H1 (cell line): ENCODE results near the gene NPY1R. TPM values are rescaled to one million over a fixed set of nuclear protein-coding genes. Genes with fewer than 3 reads are reported as not detected.

Source experiments
- CTCF ChIA-PET: fragments of 300-600 bp; sonication (Branson Sonifier 250); formaldehyde crosslinking; loops from one replicate; lab custom pipeline; 2021; ENCODE audit not compliant: partially characterized antibody; lab: Charles Lee
- POLR2A ChIA-PET: fragments of 300-600 bp; sonication (Branson Sonifier 250); formaldehyde crosslinking; loops from one replicate; lab custom pipeline; 2021; ENCODE audit warnings: inconsistent platforms; ENCODE audit not compliant: partially characterized antibody; lab: Charles Lee
- DNase-seq, 2 experiments: peaks; one replicate each; pipeline versions ENCODE4 v3.0.0 to v3.0.0-alpha.2; 2010 to 2022; ENCODE audit warnings: low spot score in 2 of 2, low read depth in 1 of 2, mixed read lengths in 1 of 2
- FAIRE-seq: peaks from 2 replicates; lab custom pipeline; 2011; peaks lifted over from hg19 to GRCh38; lab: Jason Lieb, UNC
- H2AFZ ChIP-seq: 2 replicates; pipeline ENCODE4 v1.8.1; 2012; ENCODE audit warnings: low read length, inconsistent platforms
- H2AK5ac ChIP-seq: 2 replicates; pipeline ENCODE4 v1.6.1; 2013; ENCODE audit warnings: low read depth, low read length
- H2BK120ac ChIP-seq: replicated peaks from 2 replicates; pipeline ENCODE3; 2013; ENCODE audit warnings: low read depth, low read length, inconsistent platforms
- H2BK12ac ChIP-seq: 2 replicates; pipeline ENCODE4 v1.6.1; 2013; ENCODE audit warnings: low read depth, low read length
- H2BK15ac ChIP-seq: 2 replicates; pipeline ENCODE4 v1.6.1; 2013; ENCODE audit warnings: low read length
- H2BK20ac ChIP-seq: 2 replicates; pipeline ENCODE4 v1.6.1; 2013; ENCODE audit warnings: low read length
- H2BK5ac ChIP-seq: 2 replicates; pipeline ENCODE4 v1.6.1; 2013; ENCODE audit warnings: low read depth, low read length
- H3K14ac ChIP-seq: 2 replicates; pipeline ENCODE4 v1.6.1; 2013; ENCODE audit warnings: inconsistent platforms; ENCODE audit not compliant: insufficient read length
- H3K18ac ChIP-seq: 2 replicates; pipeline ENCODE4 v1.6.1; 2013; ENCODE audit warnings: low read length; ENCODE audit errors: extremely low read depth
- H3K23ac ChIP-seq: 2 replicates; pipeline ENCODE4 v1.6.1; 2013; ENCODE audit warnings: inconsistent platforms; ENCODE audit not compliant: insufficient read length
- H3K23me2 ChIP-seq: 2 replicates; pipeline ENCODE4 v1.6.1; 2013; ENCODE audit warnings: low read depth, low read length
- H3K27ac ChIP-seq: 2 replicates; pipeline ENCODE4 v1.6.1; 2011; ENCODE audit warnings: low read depth, low read length, inconsistent platforms
- H3K27me3 ChIP-seq, 4 experiments: replicated peaks in 1 of 4; 1 replicate in 1 of 4; 2 replicates in 3 of 4; pipeline versions ENCODE4 v1.6.1 to v1.8.1; 2011 to 2013; ENCODE audit warnings: low read length in 3 of 4, mild to moderate bottlenecking in 3 of 4, inconsistent platforms in 2 of 4, mixed read lengths in 2 of 4, moderate library complexity in 1 of 4; ENCODE audit not compliant: control insufficient read depth in 3 of 4, insufficient read depth in 3 of 4; ENCODE audit errors: extremely low read depth in 1 of 4
- H3K36me3 ChIP-seq, 4 experiments: 2 replicates each; pipeline versions ENCODE4 v1.6.1 to v1.8.1; 2011 to 2013; ENCODE audit warnings: mild to moderate bottlenecking in 4 of 4, low read length in 3 of 4, moderate library complexity in 2 of 4, control low read depth in 1 of 4, inconsistent platforms in 1 of 4; ENCODE audit not compliant: insufficient read depth in 4 of 4, control insufficient read depth in 2 of 4
- H3K4ac ChIP-seq: replicated peaks from 2 replicates; pipeline ENCODE3; 2013; ENCODE audit warnings: low read length, low read depth, mixed read lengths, inconsistent platforms; ENCODE audit not compliant: insufficient read length
- H3K4me1 ChIP-seq, 4 experiments: replicated peaks in 1 of 4; 1 replicate in 1 of 4; 2 replicates in 3 of 4; pipeline versions ENCODE4 v1.6.1 to v1.8.1; 2011 to 2013; ENCODE audit warnings: low read length in 3 of 4, inconsistent platforms in 2 of 4, mixed read lengths in 1 of 4; ENCODE audit not compliant: insufficient read depth in 4 of 4, control insufficient read depth in 3 of 4
- H3K4me2 ChIP-seq, 2 experiments: 2 replicates each; pipeline versions ENCODE4 v1.6.1 to v1.8.1; 2011 to 2013; ENCODE audit warnings: low read depth in 2 of 2, low read length in 2 of 2, control low read depth in 1 of 2, inconsistent platforms in 1 of 2, mild to moderate bottlenecking in 1 of 2; ENCODE audit not compliant: insufficient read depth in 1 of 2
- H3K4me3 ChIP-seq, 4 experiments: fragments of 200-600, 300-600 bp in 1 of 4; sonication (generic), shearing (Covaris generic), sonication (Bioruptor Twin) in 1 of 4; 2 replicates each; pipeline versions ENCODE4 v1.5.1 to v1.8.1; 2011 to 2016; ENCODE audit warnings: low read length in 4 of 4, low read depth in 3 of 4, control low read depth in 2 of 4, inconsistent platforms in 2 of 4, mild to moderate bottlenecking in 2 of 4, mixed read lengths in 1 of 4, moderate library complexity in 1 of 4; ENCODE audit not compliant: insufficient read depth in 2 of 4; ENCODE audit errors: extremely low read depth in 1 of 4
- H3K56ac ChIP-seq: replicated peaks from 2 replicates; pipeline ENCODE3; 2013; ENCODE audit warnings: low read depth, mild to moderate bottlenecking, mixed read lengths, low read length, inconsistent platforms; ENCODE audit not compliant: insufficient read length
- H3K79me1 ChIP-seq: 2 replicates; pipeline ENCODE4 v1.6.1; 2013; ENCODE audit warnings: low read depth, low read length, control low read depth
- H3K79me2 ChIP-seq, 2 experiments: 2 replicates each; pipeline versions ENCODE4 v1.6.1 to v1.8.1; 2012 to 2013; ENCODE audit warnings: low read length in 2 of 2, mild to moderate bottlenecking in 2 of 2, inconsistent platforms in 1 of 2; ENCODE audit not compliant: insufficient read depth in 2 of 2, control insufficient read depth in 1 of 2
- H3K9ac ChIP-seq, 4 experiments: replicated peaks in 1 of 4; 1 replicate in 1 of 4; 2 replicates in 3 of 4; pipeline versions ENCODE4 v1.6.1 to v1.8.1; 2011 to 2013; ENCODE audit warnings: low read depth in 3 of 4, low read length in 3 of 4, control low read depth in 2 of 4, mild to moderate bottlenecking in 2 of 4, moderate library complexity in 2 of 4, inconsistent platforms in 1 of 4; ENCODE audit errors: extremely low read depth in 1 of 4
- H3K9me3 ChIP-seq, 2 experiments: 2 replicates each; pipeline versions ENCODE4 v1.6.1 to v1.8.1; 2012 to 2013; ENCODE audit warnings: mild to moderate bottlenecking in 2 of 2, moderate library complexity in 2 of 2, control low read depth in 1 of 2, inconsistent platforms in 1 of 2, low read depth in 1 of 2, low read length in 1 of 2, mixed read lengths in 1 of 2; ENCODE audit not compliant: insufficient read depth in 2 of 2
- H4K20me1 ChIP-seq, 2 experiments: replicated peaks in 1 of 2; 2 replicates each; pipeline versions ENCODE3 to v1.8.1; 2011 to 2013; ENCODE audit warnings: inconsistent platforms in 2 of 2, low read length in 2 of 2, mild to moderate bottlenecking in 1 of 2; ENCODE audit not compliant: insufficient read depth in 2 of 2, control insufficient read depth in 1 of 2
- H4K5ac ChIP-seq: 2 replicates; pipeline ENCODE4 v1.6.1; 2013; ENCODE audit warnings: low read length, low read depth, mixed read lengths, inconsistent platforms; ENCODE audit not compliant: insufficient read length
- H4K8ac ChIP-seq: 2 replicates; pipeline ENCODE4 v1.8.0; 2013; ENCODE audit warnings: mild to moderate bottlenecking, moderate library complexity, low read length, inconsistent platforms; ENCODE audit not compliant: insufficient read depth; ENCODE audit errors: extremely low read depth
- H4K91ac ChIP-seq: replicated peaks from 2 replicates; pipeline ENCODE3; 2013; ENCODE audit warnings: low read length, mixed read lengths, inconsistent platforms; ENCODE audit not compliant: insufficient read length
- RBBP5 ChIP-seq: IDR thresholded peaks from 2 replicates; pipeline ENCODE4 v1.7.1; 2012; ENCODE audit warnings: low read depth, mild to moderate bottlenecking, inconsistent platforms, low read length, moderate library complexity, borderline replicate concordance
- SIX5 ChIP-seq: IDR thresholded peaks from 2 replicates; pipeline ENCODE4 v1.6.1; 2011; ENCODE audit warnings: mild to moderate bottlenecking, low read depth, low read length
- WGBS, 2 experiments: shearing (Covaris generic) in 1 of 2; methylation state at CpG; one replicate each; pipeline versions ENCODE4 v1.1.6 to v1.1.7; 2013 to 2015; ENCODE audit warnings: low lambda C conversion rate in 2 of 2, mixed read lengths in 2 of 2, inconsistent platforms in 1 of 2, low coverage in 1 of 2, missing lambda C conversion rate in 1 of 2; ENCODE audit not compliant: insufficient replicate concordance in 2 of 2, insufficient coverage in 1 of 2, insufficient read length in 1 of 2; ENCODE audit errors: extremely low coverage in 1 of 2, missing lambda C conversion rate in 1 of 2; 5-methylcytosine and 5-hydroxymethylcytosine counted together
- polyA plus RNA-seq, 7 experiments: library from polyadenylated mRNA; depleted of rRNA in 3 of 7; stranded (reverse) in 5 of 7; unstranded in 2 of 7; fragments of >200 nt in 5 of 7; fragments of 200-250 nt in 2 of 7; gene quantifications; 1 replicate in 5 of 7; 2 replicates in 1 of 7; 4 replicates in 1 of 7; pipeline versions ENCODE4 v1.2.1 to v1.2.3, GENCODE V29; 2011 to 2013; ENCODE audit warnings: missing spikeins in 2 of 7, mixed read lengths in 2 of 7
- total RNA-seq: library from RNA; stranded (reverse); fragmentation: NEBNext Ultra II Directional; extraction: Animal tissue kit (Norgen Biotek cat#: 25700); gene quantifications from 2 replicates; pipeline ENCODE4 v1.2.1, GENCODE V29; 2021

NPY1R gene
- total and polyA plus RNA-seq, 2 of the 8 experiments (the other 6 are each of a cell fraction or from before 2014, with no cell fraction given): 5.9 to 6.3 TPM

- no peak overlapping the region for H4K91ac ChIP-seq
- no peak for FAIRE-seq
- H3K9me3 ChIP-seq: no peaks in the 10 kb centered on the region
- no peaks in the 10 kb centered on the region for H3K36me3 ChIP-seq
- no peak overlapping the region for H4K8ac ChIP-seq
- H2BK20ac ChIP-seq: no peak overlapping the region
- H4K20me1 ChIP-seq: no peaks in the 10 kb centered on the region
- no peak overlapping the region for H2BK15ac ChIP-seq
- no peak overlapping the region for H3K4me3 ChIP-seq
- no peak overlapping the region for H3K23ac ChIP-seq
- no peak for DNase-seq
- WGBS, 2 experiments: 99% methylated on average over 5 of the region's 5 CpGs; no CpG with 5 or more reads in 1 of the 2 experiments
- H3K79me2 ChIP-seq: no peaks in the 10 kb centered on the region
- ChIA-PET POLR2A (interaction anchor here (1.0 kb wide), 1 partner anchor 13 kb away, joined by 3 read pairs; no protein-coding TSS in a partner anchor), CTCF (interaction anchor here (0.9 to 2.0 kb wide), 3 partner anchors 11 to 324 kb away, joined by 3 to 9 read pairs (median 3); no protein-coding TSS in a partner anchor)
- H3K23me2 ChIP-seq: no peaks in the 10 kb centered on the region
- no peak overlapping the region for H4K5ac ChIP-seq
- no peak overlapping the region for H3K4me2 ChIP-seq
- no peak overlapping the region for H3K27ac ChIP-seq
- no peak overlapping the region for H3K18ac ChIP-seq
- no peak overlapping the region for H3K4ac ChIP-seq
- H2BK120ac ChIP-seq: no peak overlapping the region
- H2BK12ac ChIP-seq: no peak overlapping the region
- peak overlapping the region; percentile 52; the same call in 1 of the 2 replicates for H2AFZ ChIP-seq
- H3K56ac ChIP-seq: no peak overlapping the region
- H3K79me1 ChIP-seq: no peaks in the 10 kb centered on the region
- H2BK5ac ChIP-seq: no peak overlapping the region
- H3K9ac ChIP-seq: no peak overlapping the region
- H3K4me1 ChIP-seq: 0 out of 7 replicates have a peak, but pooled peaks cover 0 to 2% (median 0%) of the 10 kb centered on the region in 4 experiments
- H3K14ac ChIP-seq: no peak overlapping the region
- H2AK5ac ChIP-seq: no peak overlapping the region
- H3K27me3 ChIP-seq: no peaks in the 10 kb centered on the region
- no peak for TF ChIP-seq SIX5
- TF ChIP-seq RBBP5: no peak
Measured at GRCh38 chr4:163372029-163372428, 39.6 kb upstream of the NPY1R start.
